ENCODE data around the gene IQSEC1. TPM values are rescaled to one million over a fixed set of nuclear protein-coding genes. Genes with fewer than 3 reads are reported as not detected.

The IQSEC1 gene
- 7.1 and 8.0 TPM in 2 replicates for total RNA-seq (2014; rRNA removed; shearing (Covaris generic))
- polyA plus RNA-seq (2015; cell fraction: cytosol; rRNA removed): 18.6 and 23.3 TPM in 2 replicates
- polyA plus RNA-seq (2015; cell fraction: nucleus; rRNA removed): 12.6 and 13.5 TPM in 2 replicates

GRCh38 chr3:13073326-13074005 lies at the start of gene IQSEC1:
Gene IQSEC1, minus strand, starts transcription at chr3:13073429. Its CDS starts 415 bp downstream, at chr3:13073014.
- no peak for DNase-seq (ENCODE audit: low read depth, low spot score)
- in situ Hi-C loops (cut with HindIII; ENCODE audit: low pct_unique_long_range_greater_than_20kb, low sequenced_read_pairs): no loop called here

- in situ Hi-C loops (cut with HindIII; ENCODE audit: low pct_unique_long_range_greater_than_20kb, low sequenced_read_pairs): no loop called here
- DNase-seq (ENCODE audit: low read depth, low spot score): no peak
Measured at GRCh38 chr3:13122081-13123012, 49.1 kb upstream of the IQSEC1 start.

GRCh38 chr3:13121553-13122001 lies 48.3 kb upstream of the IQSEC1 start:
- no peak for DNase-seq (ENCODE audit: low read depth, low spot score)
- in situ Hi-C loops (cut with HindIII; ENCODE audit: low pct_unique_long_range_greater_than_20kb, low sequenced_read_pairs): no loop called here

GRCh38 chr3:13120928-13121552 lies 47.8 kb upstream of the IQSEC1 start:
- in situ Hi-C loops (cut with HindIII; ENCODE audit: low pct_unique_long_range_greater_than_20kb, low sequenced_read_pairs): no loop called here
- DNase-seq (ENCODE audit: low read depth, low spot score): no peak

- in situ Hi-C loops (cut with HindIII; ENCODE audit: low pct_unique_long_range_greater_than_20kb, low sequenced_read_pairs): no loop called here
- DNase-seq (ENCODE audit: low read depth, low spot score): no peak
Measured at GRCh38 chr3:13120289-13120927, 47.2 kb upstream of the IQSEC1 start.

GRCh38 chr3:13119471-13120220 lies 46.4 kb upstream of the IQSEC1 start:
- in situ Hi-C loops (cut with HindIII; ENCODE audit: low pct_unique_long_range_greater_than_20kb, low sequenced_read_pairs): no loop called here
- no peak for DNase-seq (ENCODE audit: low read depth, low spot score)

GRCh38 chr3:13116426-13116825 lies 43.2 kb upstream of the IQSEC1 start:
- in situ Hi-C loops (cut with HindIII; ENCODE audit: low pct_unique_long_range_greater_than_20kb, low sequenced_read_pairs): no loop called here
- no peak for DNase-seq (ENCODE audit: low read depth, low spot score)

GRCh38 chr3:13115991-13116390 lies 42.8 kb upstream of the IQSEC1 start:
- in situ Hi-C loops (cut with HindIII; ENCODE audit: low pct_unique_long_range_greater_than_20kb, low sequenced_read_pairs): no loop called here
- DNase-seq (ENCODE audit: low read depth, low spot score): no peak

- in situ Hi-C loops (cut with HindIII; ENCODE audit: low pct_unique_long_range_greater_than_20kb, low sequenced_read_pairs): no loop called here
- DNase-seq (ENCODE audit: low read depth, low spot score): no peak
Measured at GRCh38 chr3:13115576-13115910, 42.3 kb upstream of the IQSEC1 start.

GRCh38 chr3:13114811-13115575 lies 41.8 kb upstream of the IQSEC1 start:
- no peak for DNase-seq (ENCODE audit: low read depth, low spot score)
- in situ Hi-C loops (cut with HindIII; ENCODE audit: low pct_unique_long_range_greater_than_20kb, low sequenced_read_pairs): no loop called here

GRCh38 chr3:13113346-13114330 lies 40.4 kb upstream of the IQSEC1 start:
- in situ Hi-C loops (cut with HindIII; ENCODE audit: low pct_unique_long_range_greater_than_20kb, low sequenced_read_pairs): no loop called here
- no peak for DNase-seq (ENCODE audit: low read depth, low spot score)

- DNase-seq (ENCODE audit: low read depth, low spot score): no peak
Measured at GRCh38 chr3:13112521-13113345, 39.5 kb upstream of the IQSEC1 start.

GRCh38 chr3:13111873-13112520 lies 38.8 kb upstream of the IQSEC1 start:
- in situ Hi-C loops (cut with HindIII; ENCODE audit: low pct_unique_long_range_greater_than_20kb, low sequenced_read_pairs): no loop called here
- DNase-seq (ENCODE audit: low read depth, low spot score): no peak

More at GRCh38 chr3:13112521-13113345, 39.5 kb upstream of the IQSEC1 start:
- in situ Hi-C loops (cut with HindIII; ENCODE audit: low pct_unique_long_range_greater_than_20kb, low sequenced_read_pairs): no loop called here

GRCh38 chr3:13111173-13111872 lies 38.1 kb upstream of the IQSEC1 start:
- no peak for DNase-seq (ENCODE audit: low read depth, low spot score)
- in situ Hi-C loops (cut with HindIII; ENCODE audit: low pct_unique_long_range_greater_than_20kb, low sequenced_read_pairs): no loop called here

Measured in SK-MEL-5 (cell line).